ENCODE data around the gene LTB4R. TPM values are rescaled to one million over a fixed set of nuclear protein-coding genes. Genes with fewer than 3 reads are reported as not detected.

LTB4R gene
- total and polyA plus RNA-seq, 9 of the 15 experiments (the other 6 are each of a cell fraction or from before 2014, with no cell fraction given) = 0.38 to 10.5 (median 2.8) TPM

- Histone ChIP-seq H3K4me1 (replicated peaks in 1 of 2; ENCODE audit: control insufficient read depth in 2 of 2, insufficient read depth in 2 of 2, low read length in 2 of 2) (peaks cover under 1 to 22% of the 10 kb centered on the region in 2 experiments; a peak in 4 of 5 replicates), H2AFZ (ENCODE audit: low read depth, low read length) (no peak overlapping the region), H3K9me3 (replicated peaks; ENCODE audit: control insufficient read depth, insufficient read depth, low read depth, low read length) (no peaks in the 10 kb centered on the region), H3K36me3 (ENCODE audit: control insufficient read depth, insufficient read depth, low read length) (no peaks in the 10 kb centered on the region), H3K27me3 (ENCODE audit: control insufficient read depth in 2 of 2, insufficient read depth in 2 of 2, low read length in 2 of 2) (peaks cover 0 to 9% of the 10 kb centered on the region in 2 experiments; a peak in 1 of 5 replicates), H3K9ac (ENCODE audit: insufficient read depth in 1 of 2, low read depth in 2 of 2, low read length in 2 of 2) (peak overlapping the region in 1 of 2 experiments; percentile 5; a peak in 1 of 4 replicates), H4K20me1 (replicated peaks; ENCODE audit: control insufficient read depth, insufficient read depth, low read length) (no peaks in the 10 kb centered on the region), H3K4me2 (ENCODE audit: insufficient read depth, low read length) (no peak overlapping the region), H3K27ac (ENCODE audit: extremely low read depth, low read depth, low read length) (no peak overlapping the region), H3K79me2 (ENCODE audit: control insufficient read depth, insufficient read depth, low read length) (no peaks in the 10 kb centered on the region), H3K4me3 (no peak overlapping the region), H3K9me1 (ENCODE audit: control insufficient read depth, insufficient read depth, low read length) (no peaks in the 10 kb centered on the region)
- intact Hi-C loops (cut with micrococcal nuclease) = no loop called here
- TF ChIP-seq TRIM25 (IDR thresholded peaks at IDR 0.05; ENCODE audit: borderline replicate concordance) (no peak), HOXB6 (CRISPR knock-in tag; IDR thresholded peaks at IDR 0.05; ENCODE audit: borderline replicate concordance) (no peak), MXI1 (IDR thresholded peaks at IDR 0.05; ENCODE audit: low read depth, low read length) (no peak), ELK3 (CRISPR knock-in tag; IDR thresholded peaks at IDR 0.05) (no peak), ZFPM2 (CRISPR knock-in tag; IDR thresholded peaks at IDR 0.05) (no peak), PRDM10 (IDR thresholded peaks at IDR 0.05; ENCODE audit: partially characterized antibody) (no peak), ZNF347 (CRISPR knock-in tag; IDR thresholded peaks at IDR 0.05; ENCODE audit: low read depth) (no peak), PTBP1 (IDR thresholded peaks at IDR 0.05; ENCODE audit: low read depth, low read length) (no peak), SIRT6 (IDR thresholded peaks at IDR 0.05; ENCODE audit: low read depth, low read length) (no peak), RBM34 (IDR thresholded peaks at IDR 0.05; ENCODE audit: borderline replicate concordance, insufficient read depth, low read length) (no peak)
- FAIRE-seq = no peak
- WGBS (ENCODE audit: insufficient coverage, low coverage, missing lambda C conversion rate) = 58% methylated on average over 8 of the region's 14 CpGs
- in situ Hi-C loops (cut with MboI) = loop anchor here (25.0 kb wide), 1 partner anchor 348 kb away; no protein-coding TSS in a partner anchor
- no TSS peak for BruUV-seq (replicated peaks)
- ATAC-seq = no peak
- POLR2A ChIA-PET = interaction anchor here (0.9 kb wide), 1 partner anchor 80 kb away, joined by 3 read pairs; no protein-coding TSS in a partner anchor
- no peak for DNase-seq (ENCODE audit: extremely low read depth in 1 of 4, low spot score in 3 of 4)
- CTCF ChIA-PET (ENCODE audit: low intra/inter-chr PET ratio) = no interaction called here
These were observed 27.5 kb downstream of the LTB4R start for GRCh38 chr14:24338843-24339242.

Data from K562 (cell line).